Erythroblast (primary cell): Measurements from ENCODE around the gene TEX36.

Experiments
- GATA1 ChIP-seq: IDR thresholded peaks from 2 replicates; pipeline ENCODE4 v1.6.1; 2011; ENCODE audit warnings: low read depth, mild to moderate bottlenecking, control low read depth, low read length, moderate library complexity
- POLR2A ChIP-seq: IDR thresholded peaks from 2 replicates; pipeline ENCODE4 v1.6.1; 2011; ENCODE audit warnings: mild to moderate bottlenecking, low read length

- TF ChIP-seq POLR2A = no peak
- TF ChIP-seq GATA1 = no peak
Observed at GRCh38 chr10:125661941-125662515, 20.9 kb downstream of the TEX36 start.
